Osteocyte (in vitro differentiated cells): ENCODE results near the gene RDH12. TPM values are rescaled to one million over a fixed set of nuclear protein-coding genes. Genes with fewer than 3 reads are reported as not detected.

Experiments used
- DNase-seq: peaks from one replicate; pipeline ENCODE4 v3.0.0; 2021; ENCODE audit warnings: mixed read lengths; ENCODE audit not compliant: unreplicated experiment; ENCODE audit errors: extremely low spot score
- H3K27ac Mint-ChIP-seq: one replicate; pipeline ENCODE4 v1.8.0; 2021; ENCODE audit warnings: mild to moderate bottlenecking, mixed read lengths; ENCODE audit not compliant: unreplicated experiment
- H3K27me3 Mint-ChIP-seq: one replicate; pipeline ENCODE4 v1.8.0; 2021; ENCODE audit warnings: mixed read lengths; ENCODE audit not compliant: unreplicated experiment
- H3K36me3 Mint-ChIP-seq: one replicate; pipeline ENCODE4 v1.8.0; 2021; ENCODE audit warnings: mixed read lengths; ENCODE audit not compliant: unreplicated experiment
- H3K4me1 Mint-ChIP-seq: one replicate; pipeline ENCODE4 v1.8.0; 2021; ENCODE audit warnings: mixed read lengths; ENCODE audit not compliant: unreplicated experiment
- H3K4me3 Mint-ChIP-seq: one replicate; pipeline ENCODE4 v1.8.0; 2021; ENCODE audit warnings: mild to moderate bottlenecking, moderate library complexity, mixed read lengths; ENCODE audit not compliant: unreplicated experiment
- H3K9me3 Mint-ChIP-seq: one replicate; pipeline ENCODE4 v1.8.0; 2021; ENCODE audit warnings: mixed read lengths; ENCODE audit not compliant: unreplicated experiment
- total RNA-seq: library from RNA; stranded (reverse); gene quantifications from 2 replicates; pipeline ENCODE4 v1.2.1, GENCODE V29; 2021
- TF ChIP-seq, protein P1 (sequence below): fragments of 200-600 bp; sonication (generic); IDR thresholded peaks from 2 replicates; pipeline ENCODE4 v1.5.0; 2021; ENCODE audit warnings: antibody characterized with exemption, mild to moderate bottlenecking, moderate library complexity

The RDH12 gene
- total RNA-seq, 1 donor from 2014 or later: not detected

DNA sequence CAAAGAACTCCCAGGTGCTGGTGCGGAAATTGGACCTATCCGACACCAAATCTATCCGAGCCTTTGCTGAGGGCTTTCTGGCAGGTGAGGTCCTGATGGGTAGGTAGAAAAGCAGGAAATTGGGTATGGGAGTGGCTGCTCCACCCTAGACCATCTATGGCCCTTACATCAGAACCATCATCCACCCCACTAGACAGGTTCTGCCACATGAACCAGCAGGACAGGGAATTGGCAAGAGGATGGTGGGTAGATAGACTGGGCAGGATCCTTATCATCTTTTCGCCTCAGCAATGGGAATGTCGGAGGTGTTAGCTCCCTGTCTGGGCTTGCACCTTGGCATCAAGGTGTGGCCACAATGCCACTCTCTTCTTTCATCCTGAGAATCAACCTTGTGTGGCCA lies 23.5 kb downstream of the RDH12 start:
- Mint-ChIP-seq H3K27me3 (peaks cover 92% of the 10 kb centered on the region), H3K4me3 (no peak overlapping the region), H3K36me3 (no peaks in the 10 kb centered on the region), H3K4me1 (peaks cover 3% of the 10 kb centered on the region), H3K9me3 (peaks cover 4% of the 10 kb centered on the region), H3K27ac (no peak overlapping the region)
- TF ChIP-seq, protein P1, sequence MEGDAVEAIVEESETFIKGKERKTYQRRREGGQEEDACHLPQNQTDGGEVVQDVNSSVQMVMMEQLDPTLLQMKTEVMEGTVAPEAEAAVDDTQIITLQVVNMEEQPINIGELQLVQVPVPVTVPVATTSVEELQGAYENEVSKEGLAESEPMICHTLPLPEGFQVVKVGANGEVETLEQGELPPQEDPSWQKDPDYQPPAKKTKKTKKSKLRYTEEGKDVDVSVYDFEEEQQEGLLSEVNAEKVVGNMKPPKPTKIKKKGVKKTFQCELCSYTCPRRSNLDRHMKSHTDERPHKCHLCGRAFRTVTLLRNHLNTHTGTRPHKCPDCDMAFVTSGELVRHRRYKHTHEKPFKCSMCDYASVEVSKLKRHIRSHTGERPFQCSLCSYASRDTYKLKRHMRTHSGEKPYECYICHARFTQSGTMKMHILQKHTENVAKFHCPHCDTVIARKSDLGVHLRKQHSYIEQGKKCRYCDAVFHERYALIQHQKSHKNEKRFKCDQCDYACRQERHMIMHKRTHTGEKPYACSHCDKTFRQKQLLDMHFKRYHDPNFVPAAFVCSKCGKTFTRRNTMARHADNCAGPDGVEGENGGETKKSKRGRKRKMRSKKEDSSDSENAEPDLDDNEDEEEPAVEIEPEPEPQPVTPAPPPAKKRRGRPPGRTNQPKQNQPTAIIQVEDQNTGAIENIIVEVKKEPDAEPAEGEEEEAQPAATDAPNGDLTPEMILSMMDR: no peak
- DNase-seq: no peak

DNA sequence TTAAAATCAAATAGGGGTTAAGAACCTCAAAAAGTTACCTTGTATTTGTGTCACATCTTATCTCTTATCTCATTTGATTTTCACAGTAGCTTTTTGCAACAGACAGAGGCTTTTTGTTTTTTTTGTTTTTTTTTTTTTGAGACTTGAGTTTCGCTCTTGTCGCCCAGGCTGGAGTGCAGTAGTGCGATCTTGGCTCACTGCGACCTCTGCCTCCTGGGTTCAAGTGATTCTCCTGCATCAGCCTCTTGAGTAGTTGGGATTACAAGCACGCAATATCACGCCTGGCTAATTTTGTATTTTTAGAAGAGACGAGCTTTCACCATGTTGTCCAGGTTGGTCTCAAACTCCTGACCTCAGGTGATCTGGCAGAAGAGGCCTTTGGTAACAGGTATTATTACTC lies 25.7 kb downstream of the RDH12 start:
- Mint-ChIP-seq H3K4me3 (no peak overlapping the region), H3K36me3 (no peaks in the 10 kb centered on the region), H3K27ac (no peak overlapping the region), H3K27me3 (peaks cover 73% of the 10 kb centered on the region), H3K4me1 (no peaks in the 10 kb centered on the region), H3K9me3 (peaks cover 4% of the 10 kb centered on the region)
- TF ChIP-seq, protein P1: no peak
- DNase-seq: no peak

DNA sequence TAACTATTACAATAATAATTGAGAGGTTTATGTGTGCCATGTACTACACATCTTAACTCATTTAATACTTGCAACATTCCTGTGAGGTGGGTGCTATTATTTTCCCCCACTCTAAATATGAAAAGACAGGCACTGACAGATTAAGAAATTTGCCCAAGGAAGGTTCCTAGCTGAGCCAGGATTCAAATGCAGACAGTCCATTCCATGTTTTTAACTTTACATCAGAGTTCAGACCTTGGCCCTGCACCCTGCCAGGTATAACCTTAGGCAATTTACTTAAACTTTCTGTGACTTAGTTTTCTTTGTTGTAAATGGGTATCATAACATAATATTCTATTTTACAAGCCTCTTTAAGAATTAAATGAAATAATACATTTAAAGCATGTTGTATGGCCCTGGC lies 26.6 kb downstream of the RDH12 start:
- DNase-seq: no peak

DNA sequence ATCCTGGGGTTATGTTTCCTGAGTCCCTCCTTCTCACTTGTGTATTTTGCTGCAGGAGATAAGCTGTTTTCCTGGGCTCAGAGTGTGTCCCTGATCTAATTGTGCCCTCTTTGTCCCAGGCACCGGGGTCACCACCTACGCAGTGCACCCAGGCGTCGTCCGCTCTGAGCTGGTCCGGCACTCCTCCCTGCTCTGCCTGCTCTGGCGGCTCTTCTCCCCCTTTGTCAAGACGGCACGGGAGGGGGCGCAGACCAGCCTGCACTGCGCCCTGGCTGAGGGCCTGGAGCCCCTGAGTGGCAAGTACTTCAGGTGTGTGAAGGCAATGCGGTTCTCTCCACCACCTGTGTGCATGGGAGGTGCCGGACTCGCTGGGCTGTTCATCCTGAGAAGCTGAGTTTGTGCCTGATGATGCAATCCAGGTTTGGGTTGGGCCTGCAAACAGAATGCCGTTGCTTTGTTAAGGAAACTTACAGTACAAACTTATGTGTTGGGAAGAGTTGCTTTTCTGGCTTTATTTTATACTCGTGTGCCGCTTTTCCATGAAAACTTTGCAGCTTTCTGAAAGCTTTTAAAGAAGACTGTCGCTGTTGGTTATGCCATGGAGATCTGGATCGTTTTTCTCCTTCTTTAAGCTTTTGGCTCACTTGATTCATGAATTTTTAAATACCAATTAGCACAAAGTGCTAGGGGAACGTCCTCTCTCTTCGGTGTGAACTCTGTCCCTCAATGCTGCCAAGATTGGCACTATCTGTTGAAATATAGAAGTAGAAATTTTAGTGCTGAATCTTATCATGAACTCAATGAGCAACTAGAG lies 27.6 kb downstream of the RDH12 start:
- H3K27ac Mint-ChIP-seq: no peak overlapping the region
- TF ChIP-seq, protein P1: no peak
- H3K36me3 Mint-ChIP-seq: no peaks in the 10 kb centered on the region
- peaks cover 55% of the 10 kb centered on the region for H3K27me3 Mint-ChIP-seq
- no peak overlapping the region for H3K4me3 Mint-ChIP-seq
- DNase-seq: no peak
- H3K4me1 Mint-ChIP-seq: no peaks in the 10 kb centered on the region
- H3K9me3 Mint-ChIP-seq: peaks cover 4% of the 10 kb centered on the region

More for the DNA sequence above, 26.6 kb downstream of the RDH12 start:
- TF ChIP-seq, protein P1: no peak
- Mint-ChIP-seq H3K27me3 (peaks cover 64% of the 10 kb centered on the region), H3K4me3 (no peak overlapping the region), H3K27ac (no peak overlapping the region), H3K4me1 (no peaks in the 10 kb centered on the region), H3K9me3 (peaks cover 4% of the 10 kb centered on the region), H3K36me3 (no peaks in the 10 kb centered on the region)

DNA sequence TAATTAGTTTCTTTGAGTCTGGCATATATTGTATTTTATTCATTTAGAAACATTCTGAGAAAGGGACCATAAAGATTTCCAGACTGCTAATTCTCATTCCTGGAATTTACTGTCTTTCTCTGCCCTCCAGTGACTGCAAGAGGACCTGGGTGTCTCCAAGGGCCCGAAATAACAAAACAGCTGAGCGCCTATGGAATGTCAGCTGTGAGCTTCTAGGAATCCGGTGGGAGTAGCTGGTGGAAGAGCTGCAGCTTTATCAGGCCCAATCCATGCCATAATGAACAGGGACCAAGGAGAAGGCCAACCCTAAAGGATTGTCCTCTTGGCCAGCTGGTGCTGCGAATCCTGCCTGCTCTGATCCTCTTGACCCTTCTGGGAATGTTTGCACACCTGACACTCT lies 31.9 kb downstream of the RDH12 start:
- no peaks in the 10 kb centered on the region for H3K9me3 Mint-ChIP-seq
- no peak overlapping the region for H3K27ac Mint-ChIP-seq
- DNase-seq: no peak
- H3K27me3 Mint-ChIP-seq: peaks cover 14% of the 10 kb centered on the region
- TF ChIP-seq, protein P1: no peak
- no peak overlapping the region for H3K4me3 Mint-ChIP-seq
- no peaks in the 10 kb centered on the region for H3K36me3 Mint-ChIP-seq
- H3K4me1 Mint-ChIP-seq: no peaks in the 10 kb centered on the region
